Vagina (tissue), 2 donors: Measurements from ENCODE around the gene MTHFD1L. TPM values are rescaled to one million over a fixed set of nuclear protein-coding genes. Genes with fewer than 3 reads are reported as not detected.

ENCODE experiments used
- DNase-seq, 2 donors: peaks; one replicate each; pipeline ENCODE4 v3.0.0-alpha.2; 2017; ENCODE audit errors: extremely low spot score in 2 of 2
- H3K27ac ChIP-seq: fragments of 200-600 bp; sonication (generic); one replicate; pipeline ENCODE4 v1.5.1; 2019
- H3K27me3 ChIP-seq: fragments of 200-600 bp; sonication (generic); one replicate; pipeline ENCODE4 v1.5.1; 2019
- H3K36me3 ChIP-seq, 2 donors: fragments of 200-600 bp; sonication (generic); one replicate each; pipeline ENCODE4 v1.5.1; 2017 to 2019
- H3K4me1 ChIP-seq: fragments of 200-600 bp; sonication (generic); one replicate; pipeline ENCODE4 v1.5.1; 2019
- H3K4me3 ChIP-seq, 2 donors: fragments of 200-600 bp; sonication (generic); 1 replicate in 1 of 2; 2 replicates in 1 of 2; pipeline ENCODE4 v1.5.1; 2016 to 2019
- H3K9me3 ChIP-seq: fragments of 200-600 bp; sonication (generic); one replicate; pipeline ENCODE4 v1.5.1; 2019
- POLR2A ChIP-seq, 2 donors: fragments of 450-650 bp; IDR thresholded peaks; one replicate each; pipeline ENCODE4 v1.6.1; 2017; ENCODE audit warnings: antibody characterized with exemption in 2 of 2, mild to moderate bottlenecking in 2 of 2, moderate library complexity in 2 of 2
- POLR2AphosphoS5 ChIP-seq, 2 donors: sonication (generic); formaldehyde crosslinking; IDR thresholded peaks; one replicate each; pipeline ENCODE4 v1.9.0; 2017; ENCODE audit warnings: antibody characterized with exemption in 2 of 2, mild to moderate bottlenecking in 2 of 2, low read depth in 1 of 2; ENCODE audit not compliant: insufficient read depth in 1 of 2
- intact Hi-C: fragments of 100-400 bp; cut with DNase I; formaldehyde crosslinking; loops from one replicate; pipeline ENCODE4 v1.15.1; 2023
- total RNA-seq: library from RNA; depleted of rRNA; stranded (reverse); fragments of >200 nt; gene quantifications from one replicate; pipeline ENCODE4 v1.2.3, GENCODE V29; 2016
- TF ChIP-seq, protein P1 (sequence below), 3 experiments: fragments of 450-650 bp in 2 of 3; fragments of 200-600 bp in 1 of 3; sonication (generic) in 1 of 3; IDR thresholded peaks; one replicate each; pipeline ENCODE4 v1.5.1; 2017 to 2019; ENCODE audit warnings: antibody characterized with exemption in 3 of 3, mild to moderate bottlenecking in 2 of 3, moderate library complexity in 2 of 3

The MTHFD1L gene
- total RNA-seq, 1 donor from 2014 or later = 2.7 TPM

DNA sequence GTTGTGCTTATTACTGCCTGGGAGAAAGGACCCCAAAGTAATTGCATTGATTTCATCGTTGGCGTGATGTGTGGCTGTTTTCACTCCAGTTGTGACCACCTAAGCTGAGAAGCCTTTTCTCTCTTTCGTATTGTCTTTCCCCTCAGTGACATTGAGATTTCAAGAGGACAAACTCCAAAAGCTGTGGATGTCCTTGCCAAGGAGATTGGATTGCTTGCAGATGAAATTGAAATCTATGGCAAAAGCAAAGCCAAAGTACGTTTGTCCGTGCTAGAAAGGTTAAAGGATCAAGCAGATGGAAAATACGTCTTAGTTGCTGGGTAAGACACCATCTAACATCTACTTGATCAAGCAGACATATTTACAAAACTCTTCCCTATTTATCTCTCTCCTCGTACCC lies 60.5 kb downstream of the MTHFD1L start:
- no peak for DNase-seq
- TF ChIP-seq, protein P1, sequence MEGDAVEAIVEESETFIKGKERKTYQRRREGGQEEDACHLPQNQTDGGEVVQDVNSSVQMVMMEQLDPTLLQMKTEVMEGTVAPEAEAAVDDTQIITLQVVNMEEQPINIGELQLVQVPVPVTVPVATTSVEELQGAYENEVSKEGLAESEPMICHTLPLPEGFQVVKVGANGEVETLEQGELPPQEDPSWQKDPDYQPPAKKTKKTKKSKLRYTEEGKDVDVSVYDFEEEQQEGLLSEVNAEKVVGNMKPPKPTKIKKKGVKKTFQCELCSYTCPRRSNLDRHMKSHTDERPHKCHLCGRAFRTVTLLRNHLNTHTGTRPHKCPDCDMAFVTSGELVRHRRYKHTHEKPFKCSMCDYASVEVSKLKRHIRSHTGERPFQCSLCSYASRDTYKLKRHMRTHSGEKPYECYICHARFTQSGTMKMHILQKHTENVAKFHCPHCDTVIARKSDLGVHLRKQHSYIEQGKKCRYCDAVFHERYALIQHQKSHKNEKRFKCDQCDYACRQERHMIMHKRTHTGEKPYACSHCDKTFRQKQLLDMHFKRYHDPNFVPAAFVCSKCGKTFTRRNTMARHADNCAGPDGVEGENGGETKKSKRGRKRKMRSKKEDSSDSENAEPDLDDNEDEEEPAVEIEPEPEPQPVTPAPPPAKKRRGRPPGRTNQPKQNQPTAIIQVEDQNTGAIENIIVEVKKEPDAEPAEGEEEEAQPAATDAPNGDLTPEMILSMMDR (IDR thresholded peaks at IDR 0.05) = no peak
- Histone ChIP-seq H3K36me3 (no peaks in the 10 kb centered on the region), H3K27ac (no peak overlapping the region), H3K9me3 (no peaks in the 10 kb centered on the region), H3K4me1 (no peaks in the 10 kb centered on the region), H3K27me3 (no peaks in the 10 kb centered on the region), H3K4me3 (no peak overlapping the region)
- intact Hi-C loops = no loop called here

DNA sequence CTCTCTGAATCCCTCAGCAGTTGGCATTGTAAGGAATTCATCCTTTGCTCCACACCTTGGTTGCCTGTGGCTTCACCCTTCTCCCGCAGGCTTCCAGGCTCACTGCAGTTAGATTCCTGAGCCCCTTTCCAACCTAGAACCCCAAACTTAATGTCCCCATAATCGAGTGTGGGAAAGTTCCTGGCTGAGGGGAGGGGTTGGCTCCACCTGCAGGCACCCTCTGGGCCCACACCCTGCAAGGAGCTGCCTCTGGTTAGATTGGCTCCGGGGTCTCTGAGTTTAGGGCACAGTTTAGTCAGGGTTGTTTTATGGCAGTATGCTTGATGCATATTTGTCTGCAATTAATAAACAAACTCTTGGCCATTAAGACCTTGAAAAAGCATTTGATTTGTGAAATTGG lies 63.4 kb downstream of the MTHFD1L start:
- DNase-seq = no peak
- Histone ChIP-seq H3K36me3 (no peaks in the 10 kb centered on the region), H3K4me3 (no peak overlapping the region), H3K27ac (no peak overlapping the region), H3K4me1 (peaks cover 8% of the 10 kb centered on the region), H3K9me3 (no peaks in the 10 kb centered on the region), H3K27me3 (no peaks in the 10 kb centered on the region)
- intact Hi-C loops = no loop called here
- TF ChIP-seq POLR2AphosphoS5 (IDR thresholded peaks at IDR 0.05; ENCODE audit: insufficient read depth in 1 of 2, low read depth in 1 of 2) (no peak), POLR2A (IDR thresholded peaks at IDR 0.05) (no peak)
- TF ChIP-seq, protein P1 (IDR thresholded peaks at IDR 0.05) = no peak

DNA sequence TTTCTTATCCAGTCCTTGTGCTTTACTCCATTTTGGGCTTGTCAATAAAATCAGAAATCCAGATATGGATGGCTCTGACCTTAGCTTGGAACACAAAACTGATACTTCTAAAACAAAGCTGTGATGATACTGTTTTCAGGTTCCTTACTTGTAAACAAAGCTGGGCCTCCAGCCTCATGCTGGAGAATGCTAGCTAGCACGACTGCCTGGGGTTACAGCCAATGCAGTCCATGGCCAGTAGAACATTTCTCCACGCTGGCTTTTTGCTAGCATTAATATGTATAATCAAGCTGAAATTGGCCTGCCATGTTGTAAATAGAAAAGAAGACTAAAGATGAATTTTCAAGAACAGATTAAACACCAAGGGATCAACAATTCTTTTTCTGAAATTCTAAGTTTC lies 63.9 kb downstream of the MTHFD1L start:
- peak overlapping the region; percentile 13 for H3K27ac ChIP-seq
- H3K27me3 ChIP-seq = no peaks in the 10 kb centered on the region
- intact Hi-C loops = no loop called here
- H3K9me3 ChIP-seq = no peaks in the 10 kb centered on the region
- H3K4me1 ChIP-seq = peaks cover 9% of the 10 kb centered on the region
- no peak overlapping the region for H3K4me3 ChIP-seq
- no peak for DNase-seq
- TF ChIP-seq POLR2A (IDR thresholded peaks at IDR 0.05) = no peak
- TF ChIP-seq, protein P1 (IDR thresholded peaks at IDR 0.05) = no peak
- TF ChIP-seq POLR2AphosphoS5 (IDR thresholded peaks at IDR 0.05; ENCODE audit: insufficient read depth in 1 of 2, low read depth in 1 of 2) = no peak
- no peaks in the 10 kb centered on the region for H3K36me3 ChIP-seq

DNA sequence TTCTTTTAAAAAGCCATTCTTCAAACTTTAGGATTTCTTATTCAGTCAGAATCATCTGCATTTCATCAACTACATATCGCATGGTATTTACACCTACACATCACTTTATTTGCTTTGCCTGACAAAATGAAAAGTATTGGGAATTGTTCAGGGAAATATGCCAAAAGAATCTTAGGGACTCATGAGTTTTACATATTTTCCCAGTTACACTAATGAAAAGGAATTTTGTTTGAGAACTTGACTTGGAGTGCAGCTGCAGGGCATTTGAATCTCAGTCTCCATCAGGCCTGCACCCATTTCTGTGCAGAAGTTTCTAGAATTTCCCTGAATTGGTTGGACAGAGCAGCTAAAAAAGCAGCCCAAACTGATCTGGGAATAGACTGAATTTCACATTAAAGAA lies 65.3 kb downstream of the MTHFD1L start:
- Histone ChIP-seq H3K27ac (no peak overlapping the region), H3K36me3 (no peaks in the 10 kb centered on the region), H3K27me3 (no peaks in the 10 kb centered on the region), H3K9me3 (no peaks in the 10 kb centered on the region), H3K4me1 (peaks cover 9% of the 10 kb centered on the region), H3K4me3 (no peak overlapping the region)
- TF ChIP-seq, protein P1 (IDR thresholded peaks at IDR 0.05) = no peak
- TF ChIP-seq POLR2AphosphoS5 (IDR thresholded peaks at IDR 0.05; ENCODE audit: insufficient read depth in 1 of 2, low read depth in 1 of 2) (no peak), POLR2A (IDR thresholded peaks at IDR 0.05) (no peak)
- intact Hi-C loops = no loop called here
- DNase-seq = no peak

DNA sequence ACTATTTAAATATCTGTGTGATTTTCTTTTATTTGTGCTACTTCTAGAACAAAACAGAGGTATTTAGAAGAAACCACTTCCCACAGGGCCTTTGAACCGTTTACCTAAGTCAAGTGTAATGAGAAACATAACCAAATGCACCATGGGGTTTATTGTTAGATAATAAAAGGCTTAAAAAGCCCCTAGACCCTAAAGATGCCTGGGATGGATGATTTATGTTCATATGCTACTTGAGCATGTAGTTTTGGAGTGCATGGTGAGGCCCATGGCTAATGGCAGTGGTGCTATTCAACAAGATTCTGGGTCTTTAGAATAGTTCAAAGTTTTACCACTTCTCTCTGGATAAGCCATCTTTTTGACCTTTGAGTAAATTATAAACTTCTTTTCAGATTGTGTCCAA lies 65.9 kb downstream of the MTHFD1L start:
- Histone ChIP-seq H3K36me3 (no peaks in the 10 kb centered on the region), H3K27me3 (no peaks in the 10 kb centered on the region), H3K4me1 (peaks cover 9% of the 10 kb centered on the region), H3K9me3 (no peaks in the 10 kb centered on the region), H3K4me3 (no peak overlapping the region), H3K27ac (no peak overlapping the region)
- intact Hi-C loops = no loop called here
- TF ChIP-seq, protein P1 (IDR thresholded peaks at IDR 0.05) = no peak
- TF ChIP-seq POLR2AphosphoS5 (IDR thresholded peaks at IDR 0.05; ENCODE audit: insufficient read depth in 1 of 2, low read depth in 1 of 2) (no peak), POLR2A (IDR thresholded peaks at IDR 0.05) (no peak)
- DNase-seq = no peak
